A549 (cell line): ENCODE data around the gene CPN1. TPM values are rescaled to one million over a fixed set of nuclear protein-coding genes. Genes with fewer than 3 reads are reported as not detected.

Experiments used
- ATAC-seq, 2 experiments: fragments of 200-7000 bp in 1 of 2; fragments of >200 bp in 1 of 2; cut with Nextera tagmentation in 1 of 2; cut with Tn5 transposase in 1 of 2; 3 replicates each; pipeline versions ENCODE4 v1.8.0 to v1.9.1; 2018 to 2020; ENCODE audit warnings: mild to moderate bottlenecking in 1 of 2, moderate library complexity in 1 of 2
- CTCF ChIA-PET: fragments of 300-600 bp; sonication (Branson Sonifier 250); formaldehyde crosslinking; extraction: SDS; loops from one replicate; lab custom pipeline; 2021; ENCODE audit warnings: antibody characterized with exemption, inconsistent platforms; lab: Yijun Ruan, JAX
- POLR2A ChIA-PET: fragments of 350-600 bp; formaldehyde crosslinking; extraction: SDS; loops from one replicate; lab custom pipeline; 2021; ENCODE audit warnings: antibody characterized with exemption, inconsistent platforms; lab: Yijun Ruan, JAX
- DNase-seq, 2 experiments: peaks; one replicate each; pipeline versions ENCODE4 v3.0.0 to v3.0.0-alpha.2; 2011 to 2016; ENCODE audit warnings: low read depth in 1 of 2, low spot score in 1 of 2
- FAIRE-seq: peaks from 2 replicates; lab custom pipeline; 2011; peaks lifted over from hg19 to GRCh38; lab: Jason Lieb, UNC
- H3K27ac ChIP-seq, 2 experiments: fragments of >200 bp; sonication (Bioruptor Twin); formaldehyde crosslinking; 3 replicates each; pipeline ENCODE4 v1.5.1; 2016 to 2017
- H3K4me1 ChIP-seq: fragments of >200 bp; sonication (Bioruptor Twin); formaldehyde crosslinking; 3 replicates; pipeline ENCODE4 v1.6.1; 2016
- H3K4me2 ChIP-seq: fragments of >200 bp; sonication (Bioruptor Twin); formaldehyde crosslinking; 3 replicates; pipeline ENCODE4 v1.6.1; 2016
- H3K4me3 ChIP-seq: fragments of >200 bp; sonication (Bioruptor Twin); formaldehyde crosslinking; 3 replicates; pipeline ENCODE4 v1.5.1; 2016
- H3K9me3 ChIP-seq: fragments of >200 bp; sonication (Bioruptor Twin); formaldehyde crosslinking; 3 replicates; pipeline ENCODE4 v1.6.1; 2016
- HEYL ChIP-seq: fragments of 250-450 bp; sonication (Bioruptor Pico); IDR thresholded peaks from 2 replicates; pipeline ENCODE4 v1.8.0; 2021; ENCODE audit warnings: mild to moderate bottlenecking, moderate library complexity
- HMGXB4 ChIP-seq: fragments of 250-450 bp; sonication (Bioruptor Pico); IDR thresholded peaks from 2 replicates; pipeline ENCODE4 v1.5.0; 2021; ENCODE audit warnings: mild to moderate bottlenecking, moderate library complexity, borderline replicate concordance
- JUNB ChIP-seq: fragments of >200 bp; sonication (Bioruptor Twin); formaldehyde crosslinking; IDR thresholded peaks from 2 replicates; pipeline ENCODE4 v1.6.1; 2016
- KDM1A ChIP-seq: fragments of 200-600 bp; sonication (generic); IDR thresholded peaks from 2 replicates; pipeline ENCODE4 v1.6.1; 2016; ENCODE audit warnings: low read depth, mild to moderate bottlenecking
- MYC ChIP-seq: IDR thresholded peaks from 2 replicates; pipeline ENCODE4 v1.6.1; 2012; ENCODE audit warnings: mild to moderate bottlenecking, inconsistent platforms, low read length, improper control_type of control experiment, borderline replicate concordance
- NFE2L2 ChIP-seq: fragments of 150-350 bp; conservative IDR thresholded peaks from 2 replicates; pipeline ENCODE4 v1.6.1; 2014; ENCODE audit warnings: low read length
- PBX3 ChIP-seq: IDR thresholded peaks from 2 replicates; pipeline ENCODE4 v1.6.1; 2012
- POLR2A ChIP-seq: IDR thresholded peaks from 2 replicates; pipeline ENCODE4 v1.6.1; 2012; ENCODE audit warnings: mild to moderate bottlenecking, low read length
- POLR2AphosphoS2 ChIP-seq: conservative IDR thresholded peaks from 2 replicates; pipeline ENCODE4 v1.6.1; 2012; ENCODE audit warnings: low read length, improper control_type of control experiment, inconsistent platforms
- RFX5 ChIP-seq: fragments of 450-650 bp; IDR thresholded peaks from 2 replicates; pipeline ENCODE4 v1.7.1; 2014; ENCODE audit warnings: antibody characterized with exemption, mild to moderate bottlenecking, moderate library complexity
- SMC3 ChIP-seq: fragments of >200 bp; sonication (Bioruptor Twin); formaldehyde crosslinking; IDR thresholded peaks from 3 replicates; pipeline ENCODE4 v1.6.1; 2018; ENCODE audit warnings: inconsistent platforms
- ZC3H11A ChIP-seq: fragments of 450-650 bp; IDR thresholded peaks from 2 replicates; pipeline ENCODE4 v1.6.1; 2014; ENCODE audit warnings: antibody characterized with exemption, mild to moderate bottlenecking
- ZFP36 ChIP-seq: fragments of 450-650 bp; IDR thresholded peaks from 2 replicates; pipeline ENCODE4 v1.6.1; 2014; ENCODE audit warnings: borderline replicate concordance; ENCODE audit not compliant: partially characterized antibody
- ZNF302 ChIP-seq: fragments of 250-450 bp; sonication (Bioruptor Pico); IDR thresholded peaks from 2 replicates; pipeline ENCODE4 v1.9.0; 2021; ENCODE audit warnings: inconsistent platforms, mild to moderate bottlenecking, moderate library complexity
- ZSCAN20 ChIP-seq: fragments of 250-450 bp; sonication (Bioruptor Pico); IDR thresholded peaks from 2 replicates; pipeline ENCODE4 v1.8.0; 2022; ENCODE audit warnings: mild to moderate bottlenecking, moderate library complexity
- WGBS: methylation state at CpG from one replicate; pipeline ENCODE4 v1.1.6; 2017; ENCODE audit errors: missing lambda C conversion rate; 5-methylcytosine and 5-hydroxymethylcytosine counted together
- polyA plus RNA-seq, 4 experiments: library from polyadenylated mRNA; depleted of rRNA in 3 of 4; stranded (reverse); fragments of >200 nt; fragmentation: RNase III in 1 of 4; extraction: RNeasy Plus Mini Kit Qiagen cat#74134 plus additional on column Dnase treatment in 1 of 4; gene quantifications; 2 replicates in 3 of 4; 3 replicates in 1 of 4; pipeline ENCODE4 v1.2.3, GENCODE V29; 2011 to 2017
- TF ChIP-seq, protein P1 (sequence below): fragments of 200-600 bp; sonication (generic); IDR thresholded peaks from 2 replicates; pipeline ENCODE4 v1.6.1; 2016; ENCODE audit warnings: antibody characterized with exemption, mild to moderate bottlenecking, moderate library complexity
- TF ChIP-seq, protein P2 (sequence below): IDR thresholded peaks from 2 replicates; pipeline ENCODE4 v1.6.1; 2012; ENCODE audit warnings: low read depth, borderline replicate concordance
- TF ChIP-seq, protein P3 (sequence below): fragments of >200 bp; sonication (Bioruptor Twin); formaldehyde crosslinking; IDR thresholded peaks from 2 replicates; pipeline ENCODE4 v1.6.1; 2016

Gene CPN1
- polyA plus RNA-seq, 2 of the 4 experiments (the other 2 are of a cell fraction) = 0.52 to 3.2 TPM

DNA sequence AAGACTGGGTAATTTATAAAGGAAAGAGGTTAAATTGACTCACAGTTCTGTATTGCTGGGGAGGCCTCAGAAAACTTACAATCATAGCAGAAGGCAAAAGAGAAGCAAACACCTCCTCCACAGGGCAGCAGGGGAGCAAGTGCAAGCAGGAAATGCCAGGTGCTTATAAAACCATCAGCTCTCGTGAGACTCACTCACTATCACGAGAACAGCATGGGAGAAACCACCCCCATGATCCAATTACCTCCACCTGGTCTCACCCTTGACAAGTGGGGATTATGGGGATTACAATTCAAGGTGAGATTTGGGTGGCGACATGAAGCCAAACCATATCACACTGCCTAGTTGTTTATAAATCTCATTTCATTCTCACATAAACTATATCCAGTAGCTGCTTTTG is 28.0 kb upstream of the CPN1 start (continued):
- TF ChIP-seq, protein P1, sequence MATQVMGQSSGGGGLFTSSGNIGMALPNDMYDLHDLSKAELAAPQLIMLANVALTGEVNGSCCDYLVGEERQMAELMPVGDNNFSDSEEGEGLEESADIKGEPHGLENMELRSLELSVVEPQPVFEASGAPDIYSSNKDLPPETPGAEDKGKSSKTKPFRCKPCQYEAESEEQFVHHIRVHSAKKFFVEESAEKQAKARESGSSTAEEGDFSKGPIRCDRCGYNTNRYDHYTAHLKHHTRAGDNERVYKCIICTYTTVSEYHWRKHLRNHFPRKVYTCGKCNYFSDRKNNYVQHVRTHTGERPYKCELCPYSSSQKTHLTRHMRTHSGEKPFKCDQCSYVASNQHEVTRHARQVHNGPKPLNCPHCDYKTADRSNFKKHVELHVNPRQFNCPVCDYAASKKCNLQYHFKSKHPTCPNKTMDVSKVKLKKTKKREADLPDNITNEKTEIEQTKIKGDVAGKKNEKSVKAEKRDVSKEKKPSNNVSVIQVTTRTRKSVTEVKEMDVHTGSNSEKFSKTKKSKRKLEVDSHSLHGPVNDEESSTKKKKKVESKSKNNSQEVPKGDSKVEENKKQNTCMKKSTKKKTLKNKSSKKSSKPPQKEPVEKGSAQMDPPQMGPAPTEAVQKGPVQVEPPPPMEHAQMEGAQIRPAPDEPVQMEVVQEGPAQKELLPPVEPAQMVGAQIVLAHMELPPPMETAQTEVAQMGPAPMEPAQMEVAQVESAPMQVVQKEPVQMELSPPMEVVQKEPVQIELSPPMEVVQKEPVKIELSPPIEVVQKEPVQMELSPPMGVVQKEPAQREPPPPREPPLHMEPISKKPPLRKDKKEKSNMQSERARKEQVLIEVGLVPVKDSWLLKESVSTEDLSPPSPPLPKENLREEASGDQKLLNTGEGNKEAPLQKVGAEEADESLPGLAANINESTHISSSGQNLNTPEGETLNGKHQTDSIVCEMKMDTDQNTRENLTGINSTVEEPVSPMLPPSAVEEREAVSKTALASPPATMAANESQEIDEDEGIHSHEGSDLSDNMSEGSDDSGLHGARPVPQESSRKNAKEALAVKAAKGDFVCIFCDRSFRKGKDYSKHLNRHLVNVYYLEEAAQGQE = peak; percentile 55

DNA sequence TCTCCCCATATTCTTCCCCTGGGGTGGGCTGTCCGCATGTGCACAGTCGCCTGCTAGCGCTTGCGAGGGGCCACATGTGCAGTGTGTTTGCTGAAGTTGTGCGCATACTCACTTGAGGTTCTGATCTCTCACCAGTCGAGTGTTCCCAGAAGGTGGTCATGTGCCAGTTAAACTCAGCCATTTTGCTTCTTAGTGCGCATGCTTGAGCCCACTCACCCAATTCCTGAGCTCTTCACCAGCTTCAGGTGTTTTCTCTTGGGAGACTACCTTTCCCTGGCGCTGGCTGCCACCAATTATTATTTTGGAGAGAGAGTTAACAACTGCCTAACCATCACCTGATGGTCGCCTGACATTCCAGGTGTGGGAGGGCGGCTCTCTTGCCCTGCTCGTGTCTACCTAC is 25.2 kb upstream of the CPN1 start:
- POLR2A ChIA-PET = no interaction called here

GRCh38 chr10:100104300-100104699 is 22.6 kb upstream of the CPN1 start:
- ATAC-seq = no peak
- Histone ChIP-seq H3K4me3 (no peak overlapping the region), H3K27ac (no peak overlapping the region), H3K4me2 (no peak overlapping the region), H3K9me3 (no peaks in the 10 kb centered on the region), H3K4me1 (peaks cover 15% of the 10 kb centered on the region; the same call in 2 of the 3 replicates)
- ChIA-PET CTCF (no interaction called here), POLR2A (no interaction called here)
- FAIRE-seq = no peak
- WGBS = 78% methylated on average over 5 of the region's 5 CpGs
- DNase-seq = no peak
- TF ChIP-seq SMC3 (no peak), ZNF302 (CRISPR knock-in tag) (no peak), NFE2L2 (no peak), HEYL (CRISPR knock-in tag) (no peak), PBX3 (no peak), POLR2A (no peak), HMGXB4 (no peak)
- TF ChIP-seq, protein P2, sequence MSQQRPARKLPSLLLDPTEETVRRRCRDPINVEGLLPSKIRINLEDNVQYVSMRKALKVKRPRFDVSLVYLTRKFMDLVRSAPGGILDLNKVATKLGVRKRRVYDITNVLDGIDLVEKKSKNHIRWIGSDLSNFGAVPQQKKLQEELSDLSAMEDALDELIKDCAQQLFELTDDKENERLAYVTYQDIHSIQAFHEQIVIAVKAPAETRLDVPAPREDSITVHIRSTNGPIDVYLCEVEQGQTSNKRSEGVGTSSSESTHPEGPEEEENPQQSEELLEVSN = no peak

More for the DNA sequence above, 25.2 kb upstream of the CPN1 start:
- no peak overlapping the region for H3K4me3 ChIP-seq
- H3K4me1 ChIP-seq = peaks cover 1% of the 10 kb centered on the region; the same call in 2 of the 3 replicates
- no peak overlapping the region for H3K27ac ChIP-seq
- WGBS = 71% methylated on average over 11 of the region's 11 CpGs
- ATAC-seq (no peak), DNase-seq (no peak), FAIRE-seq (no peak)
- CTCF ChIA-PET = interaction anchor here (0.6 kb wide), 1 partner anchor 123 kb away, joined by 3 read pairs; the partner anchor contains the start of gene CHUK
- no peak overlapping the region for H3K4me2 ChIP-seq
- H3K9me3 ChIP-seq = no peaks in the 10 kb centered on the region
- TF ChIP-seq POLR2AphosphoS2 (no peak), ZC3H11A (no peak), JUNB (no peak), ZSCAN20 (no peak), MYC (no peak), ZFP36 (no peak), RFX5 (no peak), KDM1A (no peak)
- TF ChIP-seq, protein P3, sequence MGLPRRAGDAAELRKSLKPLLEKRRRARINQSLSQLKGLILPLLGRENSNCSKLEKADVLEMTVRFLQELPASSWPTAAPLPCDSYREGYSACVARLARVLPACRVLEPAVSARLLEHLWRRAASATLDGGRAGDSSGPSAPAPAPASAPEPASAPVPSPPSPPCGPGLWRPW = no peak
- TF ChIP-seq, all 56 proteins: peak for 0
